HG03442 (cell line): ENCODE results near the gene CCDC88C.
"Not testable (repeated sequence)": the region's sequence is repeated elsewhere in the genome, so short reads cannot be mapped to it uniquely, and the experiment has no call there.

Experiments
- ATAC-seq: cut with Tn5 transposase; IDR thresholded peaks from one replicate; pipeline ENCODE4 v1.9.1; 2021; ENCODE audit warnings: mild to moderate bottlenecking, moderate library complexity; ENCODE audit not compliant: unreplicated experiment

Gene CCDC88C

DNA sequence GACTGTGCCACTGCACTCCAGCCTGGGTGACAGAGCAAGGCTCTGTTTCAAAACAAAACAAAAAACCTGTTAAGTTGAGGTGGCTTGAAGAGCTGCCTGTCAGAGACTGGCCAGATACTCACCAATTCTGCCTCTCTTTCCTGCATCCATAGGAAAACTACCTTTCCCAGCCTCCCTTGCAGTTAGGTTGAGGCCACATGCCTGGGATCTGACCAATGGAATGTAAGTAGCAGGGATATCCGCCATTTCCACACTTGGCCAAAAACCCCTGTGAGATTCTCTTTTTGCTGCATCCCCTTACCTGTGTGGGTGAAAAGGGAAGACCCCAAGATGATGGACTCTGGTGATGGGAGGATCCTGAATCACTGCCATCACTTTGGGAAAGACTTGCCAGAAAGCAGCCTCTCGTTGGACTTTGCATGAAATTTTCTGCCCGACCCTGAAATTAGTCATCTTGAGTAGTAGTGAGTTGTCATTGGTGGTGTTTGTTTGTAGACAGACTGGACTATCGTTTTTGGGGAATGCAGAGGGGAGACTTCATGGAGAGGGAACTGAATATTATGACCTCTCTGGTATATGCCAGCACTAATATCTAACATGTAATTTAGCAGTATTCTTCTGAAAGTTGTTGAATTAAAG is 187.1 kb downstream of the CCDC88C start:
- no peak for ATAC-seq

DNA sequence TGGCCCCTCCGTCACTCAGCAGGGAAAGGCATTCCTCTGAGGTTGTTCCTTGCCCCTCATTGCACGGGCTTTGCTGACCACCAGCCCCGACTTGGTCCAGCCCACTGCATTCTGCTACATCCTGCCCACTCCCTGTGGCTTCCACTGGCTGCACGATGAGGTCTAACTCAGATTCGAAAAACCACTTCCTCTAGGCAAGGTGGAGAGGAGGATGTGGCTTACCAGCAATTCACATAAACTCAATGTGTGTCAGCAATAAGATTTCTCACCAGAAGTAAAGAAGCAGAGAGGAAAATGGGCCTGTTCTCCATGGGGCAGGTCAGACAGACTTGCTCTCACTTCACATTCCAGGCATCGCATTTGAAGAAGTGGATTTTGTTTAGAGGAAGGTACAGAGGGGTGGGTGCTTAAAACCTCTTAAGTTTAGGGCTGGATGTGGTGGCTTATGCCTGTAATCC is 187.8 kb downstream of the CCDC88C start:
- ATAC-seq = peak; percentile 66

DNA sequence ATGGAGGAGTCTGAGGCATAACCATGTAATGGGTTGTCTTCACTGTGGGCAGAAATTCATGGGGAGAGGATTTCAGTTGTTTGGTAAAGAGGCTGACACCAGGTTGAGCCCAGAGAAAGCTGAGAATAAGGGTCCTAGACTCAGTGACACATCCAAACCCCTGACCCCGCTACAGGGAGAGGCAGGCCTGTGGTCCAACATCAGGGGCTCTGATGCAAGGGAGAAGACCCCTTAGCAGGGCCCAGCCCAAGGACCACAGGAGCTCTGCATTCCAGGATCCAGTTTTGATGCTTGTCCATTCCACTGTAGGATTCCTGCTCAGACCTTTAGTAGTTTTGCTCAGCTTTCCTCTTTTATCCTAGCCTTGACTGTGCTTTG is 188.6 kb downstream of the CCDC88C start:
- no peak for ATAC-seq

DNA sequence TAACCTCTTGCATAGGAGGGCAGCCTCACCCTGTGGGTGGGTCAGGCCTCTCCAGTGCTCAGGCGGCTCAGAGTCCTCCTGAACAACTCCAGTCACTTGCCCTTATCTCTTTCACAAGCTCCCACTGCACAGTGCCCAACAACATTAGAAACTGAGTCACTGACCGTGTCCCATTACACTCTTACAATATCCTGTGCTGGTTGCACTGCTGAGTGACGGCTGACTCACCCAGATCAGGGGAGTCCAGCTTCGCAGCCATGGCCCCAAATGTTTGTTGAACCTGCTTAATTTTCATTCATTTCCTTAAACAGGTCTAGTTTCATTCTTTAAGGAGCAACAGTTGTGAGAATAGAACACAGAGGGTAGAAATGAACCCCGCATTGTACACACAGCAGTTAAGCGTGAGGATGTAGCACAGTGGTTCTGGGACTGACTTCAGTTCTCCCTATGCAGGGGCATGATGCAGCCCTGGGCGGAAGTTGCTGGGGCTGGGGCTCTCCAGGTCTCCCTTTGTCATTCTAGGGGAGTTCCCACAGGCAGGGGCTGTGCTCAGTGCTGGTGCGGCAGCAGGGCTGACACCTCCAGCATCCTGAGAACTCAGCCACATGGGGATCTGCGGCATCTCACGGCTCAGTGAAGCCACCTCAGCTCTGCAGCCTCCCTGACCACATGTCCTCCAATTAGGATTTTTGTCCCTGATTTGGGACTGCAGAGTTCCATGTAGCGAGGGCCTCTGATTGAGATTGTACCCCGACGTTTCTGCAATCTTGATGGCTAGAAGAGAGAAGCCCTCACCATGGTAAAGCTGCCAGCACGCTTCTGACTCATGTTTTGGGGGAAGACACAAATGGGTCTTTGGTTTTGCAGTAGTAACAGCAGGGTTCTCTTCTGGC is 189.3 kb downstream of the CCDC88C start:
- peak; percentile 85 for ATAC-seq

DNA sequence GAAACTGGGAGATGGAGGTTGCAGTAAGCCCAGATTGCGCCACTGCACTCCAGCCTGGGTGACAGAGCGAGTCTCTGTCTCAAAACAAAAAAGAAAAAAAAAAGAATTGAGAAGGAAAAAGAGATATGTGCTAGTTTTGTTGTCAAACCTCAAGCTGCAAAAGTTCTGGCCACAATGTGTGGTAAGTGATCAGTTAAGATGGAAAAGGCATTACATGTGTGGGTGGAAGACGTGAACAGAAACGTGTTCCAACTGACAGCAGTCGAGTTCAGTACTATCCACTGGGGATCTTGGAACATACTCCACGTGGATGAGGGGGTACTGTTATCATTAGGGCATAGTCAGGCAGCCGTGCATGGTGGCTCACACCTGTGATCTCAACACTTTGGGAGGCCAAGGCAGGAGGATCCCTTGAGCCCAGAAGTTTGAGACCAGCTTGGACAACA is 190.4 kb downstream of the CCDC88C start:
- no peak for ATAC-seq

DNA sequence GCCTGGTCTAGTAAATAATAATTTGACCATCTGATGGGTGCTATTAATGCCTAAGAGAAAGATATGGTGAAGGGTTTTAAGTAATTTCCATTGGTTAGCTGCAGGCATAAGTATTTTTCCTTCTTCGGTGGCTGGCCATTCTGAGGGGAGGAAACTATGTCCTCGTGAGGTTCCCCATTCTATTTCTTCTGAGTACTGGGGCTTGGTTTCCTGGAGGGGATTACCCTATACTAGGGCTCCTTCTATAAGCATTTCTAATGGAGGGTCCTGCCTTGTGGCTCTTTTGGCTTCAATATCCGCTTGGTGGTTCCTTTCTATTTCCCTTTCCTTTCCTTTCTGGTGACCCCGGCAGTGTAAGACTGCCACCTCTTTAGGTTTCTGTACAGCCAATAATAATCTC is 191.3 kb downstream of the CCDC88C start:
- not testable (repeated sequence) for ATAC-seq

DNA sequence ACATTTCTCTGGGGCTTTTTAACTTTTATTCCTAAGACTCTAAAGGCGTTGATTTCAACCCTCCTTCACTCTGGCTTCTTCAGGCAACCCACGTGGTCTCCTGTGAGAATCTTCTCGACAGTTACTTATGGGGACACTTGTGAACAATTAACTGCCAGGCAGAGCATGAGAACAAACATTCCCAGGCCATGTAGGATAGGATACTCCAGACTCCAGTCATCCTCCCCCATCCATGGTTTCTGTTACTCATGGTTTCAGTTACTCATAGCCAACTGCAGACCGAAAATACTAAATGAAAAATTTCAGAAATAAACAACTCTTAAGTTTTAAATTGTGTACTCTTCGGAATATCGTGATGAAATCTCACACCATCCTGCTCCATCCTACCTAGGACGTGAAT is 192.6 kb downstream of the CCDC88C start:
- no peak for ATAC-seq

DNA sequence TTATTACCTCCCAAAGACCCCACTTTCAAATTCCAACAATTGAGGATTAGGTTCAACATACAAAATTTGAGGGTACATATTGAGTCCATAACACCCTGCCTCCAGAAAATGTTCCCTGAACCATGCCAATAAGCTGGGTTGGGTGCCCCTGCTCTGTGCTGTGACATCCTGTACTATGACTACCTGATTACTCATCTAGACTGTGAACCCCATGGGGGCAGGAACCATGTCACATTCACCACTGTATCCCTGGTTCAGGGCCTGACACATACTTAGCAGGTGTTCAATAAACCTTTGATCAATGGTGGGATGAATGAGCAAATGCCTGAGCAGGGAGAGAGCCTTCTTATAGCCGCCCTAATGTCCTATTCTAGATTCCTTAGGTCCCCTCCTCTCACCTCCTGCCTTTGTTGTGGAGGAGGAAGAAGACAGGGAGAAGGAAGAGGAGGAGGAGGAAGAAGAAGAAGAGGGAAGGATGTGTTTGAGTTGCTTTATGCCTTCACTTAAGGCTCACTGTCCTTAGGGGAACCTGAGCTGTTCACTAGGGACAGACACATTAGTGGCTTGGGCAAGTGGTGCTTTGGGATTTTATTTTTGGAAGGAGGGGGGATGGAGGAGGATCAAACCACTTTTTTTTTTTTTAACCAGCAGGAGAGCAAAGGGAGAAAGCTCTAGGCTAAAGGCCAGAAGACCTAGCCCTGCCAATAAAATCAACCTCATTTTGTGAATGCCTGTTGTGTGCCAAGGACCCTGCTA is 194.4 kb downstream of the CCDC88C start:
- ATAC-seq = no peak
